Peyer's patch (tissue), 4 donors: ENCODE results near the gene MARF1. TPM values are rescaled to one million over a fixed set of nuclear protein-coding genes. Genes with fewer than 3 reads are reported as not detected.

ENCODE experiments used
- DNase-seq, 3 donors: peaks; one replicate each; pipeline ENCODE4 v3.0.0-alpha.2; 2017 to 2019
- H3K27ac ChIP-seq, 4 donors: fragments of 200-600 bp; sonication (generic); one replicate each; pipeline ENCODE4 v1.5.1; 2016 to 2019
- H3K27me3 ChIP-seq, 2 donors: fragments of 200-600 bp; sonication (generic); one replicate each; pipeline ENCODE4 v1.5.1; 2019
- H3K36me3 ChIP-seq, 3 donors: fragments of 200-600 bp; sonication (generic); one replicate each; pipeline ENCODE4 v1.5.1; 2016 to 2019
- H3K4me1 ChIP-seq, 4 donors: fragments of 200-600 bp; sonication (generic); one replicate each; pipeline ENCODE4 v1.5.1; 2016 to 2019
- H3K4me3 ChIP-seq, 4 donors: fragments of 200-600 bp; sonication (generic); 1 replicate in 3 of 4; 2 replicates in 1 of 4; pipeline ENCODE4 v1.5.1; 2016 to 2019; ENCODE audit warnings: mild to moderate bottlenecking in 1 of 4
- H3K9me3 ChIP-seq, 4 donors: fragments of 200-600 bp; sonication (generic); one replicate each; pipeline ENCODE4 v1.5.1; 2016 to 2019; ENCODE audit warnings: mild to moderate bottlenecking in 1 of 4
- CTCF ChIP-seq, 6 experiments: fragments of 450-650 bp in 4 of 6; fragments of 200-600 bp in 2 of 6; sonication (generic) in 1 of 6; IDR thresholded peaks; one replicate each; pipeline ENCODE4 v1.5.1; 2017 to 2019; ENCODE audit warnings: antibody characterized with exemption in 6 of 6, mild to moderate bottlenecking in 3 of 6, moderate library complexity in 1 of 6
- POLR2A ChIP-seq, 2 donors: fragments of 450-650 bp; IDR thresholded peaks; one replicate each; pipeline ENCODE4 v1.5.1; 2017; ENCODE audit warnings: antibody characterized with exemption in 2 of 2, mild to moderate bottlenecking in 2 of 2, moderate library complexity in 2 of 2
- total RNA-seq, 4 donors: library from RNA; depleted of rRNA; stranded (reverse); fragments of >200 nt; gene quantifications; one replicate each; pipeline ENCODE4 v1.1.0, GENCODE V29; 2016

Gene MARF1
- total RNA-seq, 4 donors from 2014 or later, result 39.1 to 74.3 (median 52.1) TPM

GRCh38 chr16:15545544-15545943 is 97.4 kb downstream of the MARF1 start:
- Histone ChIP-seq H3K36me3 (no peaks in the 10 kb centered on the region), H3K27ac (no peak overlapping the region), H3K4me3 (no peak overlapping the region), H3K9me3 (peaks cover 0 to 5% (median 0%) of the 10 kb centered on the region in 4 donors), H3K4me1 (no peaks in the 10 kb centered on the region), H3K27me3 (no peaks in the 10 kb centered on the region)
- no peak for TF ChIP-seq POLR2A (IDR thresholded peaks at IDR 0.05)
- TF ChIP-seq CTCF (IDR thresholded peaks at IDR 0.05), result no peak
- no peak for DNase-seq

- H3K36me3 ChIP-seq, result no peaks in the 10 kb centered on the region
- no peak for DNase-seq
- no peak overlapping the region for H3K4me3 ChIP-seq
- no peaks in the 10 kb centered on the region for H3K27me3 ChIP-seq
- no peak for TF ChIP-seq POLR2A (IDR thresholded peaks at IDR 0.05)
- no peaks in the 10 kb centered on the region for H3K4me1 ChIP-seq
- no peak overlapping the region for H3K27ac ChIP-seq
- peaks cover 0 to 5% (median 0%) of the 10 kb centered on the region in 4 donors for H3K9me3 ChIP-seq
Measured at GRCh38 chr16:15544405-15544804, 98.5 kb downstream of the MARF1 start.

Other genes starting within 250 kb of the MARF1 start
- 10 to 100 TPM in 3 of 4 donors, 1 to 10 TPM in 1; 6.6 to 19.8 (median 14.4) TPM for gene MPV17L, start 247.4 kb downstream of the MARF1 start, total RNA-seq
- gene BMERB1, start 208.6 kb downstream of the MARF1 start, total RNA-seq, result 10 to 100 TPM in 3 of 4 donors, 1 to 10 TPM in 1; 7.0 to 47.9 (median 15.0) TPM
- 100 to 1,000 TPM in 1 of 4 donors, 10 to 100 TPM in 3; 15.1 to 323 (median 36.1) TPM for gene NDE1, start 7.1 kb upstream of the MARF1 start, total RNA-seq
- gene MYH11, start 213.9 kb upstream of the MARF1 start, total RNA-seq, result 100 to 1,000 TPM in 2 of 4 donors, 10 to 100 TPM in 2; 39.2 to 248 (median 131) TPM
- 10 to 100 TPM; 13.5 to 33.0 (median 17.4) TPM for gene CEP20, start 245.4 kb upstream of the MARF1 start, total RNA-seq